ENCODE data around the gene SHISA6.

Gene SHISA6

GRCh38 chr17:11389583-11389982, 148.6 kb downstream of the SHISA6 start:
- no peak for TF ChIP-seq CTCF (IDR thresholded peaks at IDR 0.05; ENCODE audit: insufficient read depth, low read depth, low read length, missing control alignments)
- no peak for DNase-seq (ENCODE audit: low read depth)

GRCh38 chr17:11391134-11391533, 150.1 kb downstream of the SHISA6 start:
- H3K4me3 ChIP-seq (ENCODE audit: low read depth, low read length): no peak overlapping the region
- no peak for DNase-seq (ENCODE audit: low read depth)
- peak; percentile 8 for TF ChIP-seq CTCF (IDR thresholded peaks at IDR 0.05; ENCODE audit: insufficient read depth, low read depth, low read length, missing control alignments)

More at GRCh38 chr17:11389583-11389982, 148.6 kb downstream of the SHISA6 start:
- H3K4me3 ChIP-seq (ENCODE audit: low read depth, low read length): no peak overlapping the region

- no peak for TF ChIP-seq CTCF (IDR thresholded peaks at IDR 0.05; ENCODE audit: insufficient read depth, low read depth, low read length, missing control alignments)
- H3K4me3 ChIP-seq (ENCODE audit: low read depth, low read length): no peak overlapping the region
- no peak for DNase-seq (ENCODE audit: low read depth)
Observed at GRCh38 chr17:11404431-11405276, 163.6 kb downstream of the SHISA6 start.

GRCh38 chr17:11406716-11407115, 165.7 kb downstream of the SHISA6 start:
- TF ChIP-seq CTCF (IDR thresholded peaks at IDR 0.05; ENCODE audit: insufficient read depth, low read depth, low read length, missing control alignments): no peak
- no peak overlapping the region for H3K4me3 ChIP-seq (ENCODE audit: low read depth, low read length)
- DNase-seq (ENCODE audit: low read depth): no peak

GRCh38 chr17:11412654-11413053, 171.6 kb downstream of the SHISA6 start:
- TF ChIP-seq CTCF (IDR thresholded peaks at IDR 0.05; ENCODE audit: insufficient read depth, low read depth, low read length, missing control alignments): no peak
- DNase-seq (ENCODE audit: low read depth): no peak
- no peak overlapping the region for H3K4me3 ChIP-seq (ENCODE audit: low read depth, low read length)

GRCh38 chr17:11418342-11418741, 177.3 kb downstream of the SHISA6 start:
- no peak for DNase-seq (ENCODE audit: low read depth)
- TF ChIP-seq CTCF (IDR thresholded peaks at IDR 0.05; ENCODE audit: insufficient read depth, low read depth, low read length, missing control alignments): no peak
- H3K4me3 ChIP-seq (ENCODE audit: low read depth, low read length): no peak overlapping the region

GRCh38 chr17:11430751-11431150, 189.7 kb downstream of the SHISA6 start:
- DNase-seq (ENCODE audit: low read depth): no peak
- TF ChIP-seq CTCF (IDR thresholded peaks at IDR 0.05; ENCODE audit: insufficient read depth, low read depth, low read length, missing control alignments): no peak
- no peak overlapping the region for H3K4me3 ChIP-seq (ENCODE audit: low read depth, low read length)
